ENCODE measurements around the gene SCG5.

Gene SCG5

GRCh38 chr15:32659340-32660155, 18.0 kb downstream of the SCG5 start:
- no peak for DNase-seq

GRCh38 chr15:32663671-32664070, 22.2 kb downstream of the SCG5 start:
- DNase-seq, result no peak

- no peak for DNase-seq
These were observed 23.3 kb downstream of the SCG5 start for GRCh38 chr15:32664796-32665195.

GRCh38 chr15:32667321-32667720, 25.8 kb downstream of the SCG5 start:
- DNase-seq, result no peak

GRCh38 chr15:32668942-32669341, 27.4 kb downstream of the SCG5 start:
- no peak for DNase-seq

GRCh38 chr15:32669896-32670611, 28.5 kb downstream of the SCG5 start:
- DNase-seq, result no peak

- DNase-seq, result no peak
These were observed 29.1 kb downstream of the SCG5 start for GRCh38 chr15:32670623-32671022.

- no peak for DNase-seq
These were observed 30.1 kb downstream of the SCG5 start for GRCh38 chr15:32671339-32672325.

GRCh38 chr15:32674681-32675080, 33.2 kb downstream of the SCG5 start:
- DNase-seq, result no peak

GRCh38 chr15:32675466-32675865, 34.0 kb downstream of the SCG5 start:
- no peak for DNase-seq

GRCh38 chr15:32676169-32676568, 34.7 kb downstream of the SCG5 start:
- DNase-seq, result no peak

GRCh38 chr15:32677238-32677750, 35.8 kb downstream of the SCG5 start:
- no peak for DNase-seq

- no peak for DNase-seq
These were observed 37.8 kb downstream of the SCG5 start for GRCh38 chr15:32679298-32679690.

- no peak for DNase-seq
These were observed 41.1 kb downstream of the SCG5 start for GRCh38 chr15:32682569-32682968.

GRCh38 chr15:32682977-32683630, 41.6 kb downstream of the SCG5 start:
- DNase-seq, result no peak

- peak; percentile 5 for DNase-seq
These were observed 42.5 kb downstream of the SCG5 start for GRCh38 chr15:32683906-32684584.

GRCh38 chr15:32685576-32685975, 44.1 kb downstream of the SCG5 start:
- no peak for DNase-seq

GRCh38 chr15:32687556-32687955, 46.0 kb downstream of the SCG5 start:
- no peak for DNase-seq

GRCh38 chr15:32688151-32688639, 46.7 kb downstream of the SCG5 start:
- no peak for DNase-seq

GRCh38 chr15:32690941-32691688, 49.6 kb downstream of the SCG5 start:
- no peak for DNase-seq

GRCh38 chr15:32691689-32692038, 50.2 kb downstream of the SCG5 start:
- no peak for DNase-seq
